OCI-LY7 (cell line): Measurements from ENCODE around the gene MAPK12. TPM values are rescaled to one million over a fixed set of nuclear protein-coding genes. Genes with fewer than 3 reads are reported as not detected.

Source experiments
- BruUV-seq: library from RNA; stranded (reverse); fragments of 400-500 nt; replicated peaks from 2 replicates; lab custom pipeline; 2021; lab: Mats Ljungman, UMichigan
- CTCF ChIA-PET: fragments of 300-600 bp; sonication (Branson Sonifier 250); formaldehyde crosslinking; loops from one replicate; lab custom pipeline; 2022; ENCODE audit warnings: antibody characterized with exemption; ENCODE audit not compliant: unreplicated experiment; lab: Charles Lee
- POLR2A ChIA-PET: fragments of 300-600 bp; sonication (Branson Sonifier 250); formaldehyde crosslinking; loops from one replicate; lab custom pipeline; 2022; ENCODE audit warnings: antibody characterized with exemption; lab: Charles Lee
- DNase-seq: peaks from one replicate; pipeline ENCODE4 v3.0.0-alpha.2; 2015; ENCODE audit warnings: low spot score
- H2AFZ ChIP-seq: fragments of 200-600 bp; sonication (generic), shearing (Covaris generic); 2 replicates; pipeline ENCODE4 v1.6.1; 2014; ENCODE audit warnings: mild to moderate bottlenecking, antibody characterized with exemption, low read length, moderate library complexity
- H3K27ac ChIP-seq: fragments of 200-600 bp; sonication (generic); 2 replicates; pipeline ENCODE4 v1.5.1; 2014; ENCODE audit warnings: mixed run types, low read depth, mild to moderate bottlenecking, moderate library complexity, low read length, inconsistent platforms; ENCODE audit not compliant: poor library complexity, severe bottlenecking
- H3K36me3 ChIP-seq: fragments of 200-600 bp; sonication (generic); 2 replicates; pipeline ENCODE4 v1.6.1; 2014; ENCODE audit warnings: mild to moderate bottlenecking, antibody characterized with exemption, low read length, moderate library complexity, mixed read lengths; ENCODE audit not compliant: insufficient read depth
- H3K4me1 ChIP-seq: fragments of 200-600 bp; sonication (generic); 2 replicates; pipeline ENCODE4 v1.5.1; 2014; ENCODE audit warnings: mild to moderate bottlenecking, low read length; ENCODE audit not compliant: insufficient read depth, poor library complexity, severe bottlenecking
- H3K4me2 ChIP-seq: fragments of 200-600 bp; sonication (generic); 2 replicates; pipeline ENCODE4 v1.6.1; 2014; ENCODE audit warnings: mild to moderate bottlenecking, low read length
- H3K4me3 ChIP-seq: fragments of 200-600 bp; sonication (generic); 2 replicates; pipeline ENCODE4 v1.5.1; 2014; ENCODE audit warnings: mild to moderate bottlenecking, low read depth, low read length; ENCODE audit not compliant: poor library complexity, severe bottlenecking
- H3K79me2 ChIP-seq: fragments of 200-600 bp; sonication (generic); 2 replicates; pipeline ENCODE4 v1.6.1; 2016; ENCODE audit warnings: low read depth, mild to moderate bottlenecking, low read length, moderate library complexity, mixed read lengths; ENCODE audit not compliant: insufficient read depth
- H3K9me2 ChIP-seq: fragments of 200-600 bp; sonication (generic); 2 replicates; pipeline ENCODE4 v1.6.1; 2016; ENCODE audit warnings: mild to moderate bottlenecking, low read length, mixed read lengths; ENCODE audit not compliant: insufficient read depth
- H3K9me3 ChIP-seq: fragments of 200-600 bp; sonication (generic); 2 replicates; pipeline ENCODE4 v1.6.1; 2014; ENCODE audit warnings: mild to moderate bottlenecking, mixed run types, low read length, mixed read lengths
- H4K20me1 ChIP-seq: fragments of 200-600 bp; sonication (generic); 2 replicates; pipeline ENCODE4 v1.6.1; 2014; ENCODE audit warnings: mild to moderate bottlenecking, antibody characterized with exemption, low read length, moderate library complexity, mixed read lengths; ENCODE audit not compliant: insufficient read depth
- EZH2phosphoT487 ChIP-seq: fragments of 200-600 bp; sonication (generic); IDR thresholded peaks from 2 replicates; pipeline ENCODE4 v1.6.1; 2018; ENCODE audit warnings: low read depth, borderline replicate concordance, mild to moderate bottlenecking, mixed run types, antibody characterized with exemption, low read length, moderate library complexity, mixed read lengths
- intact Hi-C: fragments of 100-400 bp; cut with micrococcal nuclease; formaldehyde crosslinking; loops from one replicate; pipeline ENCODE4 v1.10.0; 2022; ENCODE audit not compliant: unreplicated experiment
- total RNA-seq, 2 experiments: library from RNA; depleted of rRNA in 1 of 2; stranded (reverse); fragments of >200 nt in 1 of 2; shearing (Covaris generic) in 1 of 2; gene quantifications; 2 replicates each; pipeline ENCODE4 v1.2.3, GENCODE V29; 2014 to 2022
- TF ChIP-seq, protein P1 (sequence below): fragments of 200-600 bp; sonication (generic); conservative IDR thresholded peaks from 2 replicates; pipeline ENCODE4 v1.5.1; 2014; ENCODE audit warnings: mild to moderate bottlenecking, antibody characterized with exemption, low read length, moderate library complexity, mixed read lengths

Gene MAPK12
- total RNA-seq, 2 experiments from 2014 or later: 84.9 to 93.6 TPM

GRCh38 chr22:50272044-50272802 is 10.7 kb upstream of the MAPK12 start:
- Histone ChIP-seq H3K4me2 (0 out of 2 replicates have a peak overlapping the region, but pooled peaks have one; percentile 79), H3K4me1 (peaks cover 46% of the 10 kb centered on the region), H3K4me3 (no peak overlapping the region), H2AFZ (no peak overlapping the region), H4K20me1 (no peaks in the 10 kb centered on the region), H3K79me2 (no peaks in the 10 kb centered on the region), H3K9me3 (peaks cover 5% of the 10 kb centered on the region; the same call in 1 of the 2 replicates), H3K36me3 (peaks cover 16% of the 10 kb centered on the region; the same call in 1 of the 2 replicates), H3K27ac (no peak overlapping the region), H3K9me2 (no peaks in the 10 kb centered on the region)
- intact Hi-C loops: loop anchor here (5.0 kb wide), 1 partner anchor 235 kb away; the partner anchor contains the start of genes LMF2 and NCAPH2
- DNase-seq: no peak
- no TSS peak for BruUV-seq
- CTCF ChIA-PET: interaction anchor here (0.5 to 0.6 kb wide), 2 partner anchors 23 to 42 kb away, joined by 3 to 10 read pairs; no protein-coding TSS in a partner anchor
- TF ChIP-seq EZH2phosphoT487: no peak
- TF ChIP-seq, protein P1, sequence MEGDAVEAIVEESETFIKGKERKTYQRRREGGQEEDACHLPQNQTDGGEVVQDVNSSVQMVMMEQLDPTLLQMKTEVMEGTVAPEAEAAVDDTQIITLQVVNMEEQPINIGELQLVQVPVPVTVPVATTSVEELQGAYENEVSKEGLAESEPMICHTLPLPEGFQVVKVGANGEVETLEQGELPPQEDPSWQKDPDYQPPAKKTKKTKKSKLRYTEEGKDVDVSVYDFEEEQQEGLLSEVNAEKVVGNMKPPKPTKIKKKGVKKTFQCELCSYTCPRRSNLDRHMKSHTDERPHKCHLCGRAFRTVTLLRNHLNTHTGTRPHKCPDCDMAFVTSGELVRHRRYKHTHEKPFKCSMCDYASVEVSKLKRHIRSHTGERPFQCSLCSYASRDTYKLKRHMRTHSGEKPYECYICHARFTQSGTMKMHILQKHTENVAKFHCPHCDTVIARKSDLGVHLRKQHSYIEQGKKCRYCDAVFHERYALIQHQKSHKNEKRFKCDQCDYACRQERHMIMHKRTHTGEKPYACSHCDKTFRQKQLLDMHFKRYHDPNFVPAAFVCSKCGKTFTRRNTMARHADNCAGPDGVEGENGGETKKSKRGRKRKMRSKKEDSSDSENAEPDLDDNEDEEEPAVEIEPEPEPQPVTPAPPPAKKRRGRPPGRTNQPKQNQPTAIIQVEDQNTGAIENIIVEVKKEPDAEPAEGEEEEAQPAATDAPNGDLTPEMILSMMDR: no peak
- POLR2A ChIA-PET: interaction anchor here (0.5 kb wide), 1 partner anchor 96 kb away, joined by 3 read pairs; no protein-coding TSS in a partner anchor

DNA sequence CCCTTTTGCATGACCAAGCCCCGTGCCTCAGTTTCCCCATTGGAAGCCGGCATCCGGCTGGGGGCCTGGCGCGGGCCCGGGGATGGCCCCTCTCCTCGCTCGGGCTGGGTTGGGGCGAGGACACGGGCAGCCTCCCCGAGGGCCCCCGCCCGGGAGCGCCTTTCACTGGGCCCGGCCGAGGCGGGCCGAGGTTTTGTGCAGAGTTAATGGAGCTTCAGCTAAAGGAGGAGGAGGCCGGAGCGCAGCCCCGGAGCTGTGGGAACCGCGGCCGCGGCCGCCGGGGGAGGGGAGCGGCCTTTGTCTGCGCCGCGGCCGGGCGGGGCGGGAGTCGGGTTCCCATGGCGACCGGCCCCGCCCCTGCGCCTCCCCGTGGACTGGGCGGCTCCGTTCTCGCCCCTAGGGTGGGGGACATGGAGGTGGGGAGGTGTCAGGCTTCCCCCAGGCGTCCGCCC is 10.1 kb upstream of the MAPK12 start:
- TF ChIP-seq, protein P1: peak; percentile 38; the same call in 1 of the 2 replicates
- no peak for TF ChIP-seq EZH2phosphoT487
- intact Hi-C loops: loop anchor here (5.0 kb wide), 1 partner anchor 236 kb away; the partner anchor contains the start of genes LMF2 and NCAPH2
- peak; percentile 73 for DNase-seq
- Histone ChIP-seq H3K79me2 (no peaks in the 10 kb centered on the region), H2AFZ (no peak overlapping the region), H3K27ac (no peak overlapping the region), H3K4me1 (peaks cover 44% of the 10 kb centered on the region), H3K9me2 (no peaks in the 10 kb centered on the region), H3K9me3 (peaks cover 5% of the 10 kb centered on the region; the same call in 1 of the 2 replicates), H3K4me2 (peak overlapping the region; percentile 79), H3K4me3 (peak overlapping the region; percentile 73), H4K20me1 (no peaks in the 10 kb centered on the region), H3K36me3 (peaks cover 16% of the 10 kb centered on the region; the same call in 1 of the 2 replicates)
- CTCF ChIA-PET: no interaction called here
- BruUV-seq: no TSS peak
- POLR2A ChIA-PET: interaction anchor here (0.6 kb wide), 1 partner anchor 224 kb away, joined by 4 read pairs; no protein-coding TSS in a partner anchor
